ENCODE results near the gene LEF1. TPM values are rescaled to one million over a fixed set of nuclear protein-coding genes. Genes with fewer than 3 reads are reported as not detected.

The LEF1 gene
- total and polyA plus RNA-seq, 2 experiments from 2014 or later: 0.50 to 0.73 TPM

GRCh38 chr4:108018884-108019187 is 149.9 kb downstream of the LEF1 start (continued):
- no peak for TF ChIP-seq JUNB (IDR thresholded peaks at IDR 0.05; ENCODE audit: unreplicated experiment)

GRCh38 chr4:108018040-108018883 is 150.5 kb downstream of the LEF1 start:
- Histone ChIP-seq H4K20me1 (replicated peaks; ENCODE audit: insufficient read depth) (no peaks in the 10 kb centered on the region), H3F3A (replicated peaks; ENCODE audit: low read depth) (no peaks in the 10 kb centered on the region), H2AFZ (no peak overlapping the region), H3K27ac (ENCODE audit: low read depth) (no peak overlapping the region), H3K4me2 (no peak overlapping the region), H3K9me2 (ENCODE audit: insufficient read depth) (no peaks in the 10 kb centered on the region), H3K27me3 (ENCODE audit: insufficient read depth) (no peaks in the 10 kb centered on the region), H3K4me3 (no peak overlapping the region), H3K4me1 (ENCODE audit: insufficient read depth) (no peaks in the 10 kb centered on the region; the same call in 1 of the 2 replicates), H3K36me3 (ENCODE audit: insufficient read depth) (peaks cover 12% of the 10 kb centered on the region), H3K79me2 (replicated peaks; ENCODE audit: insufficient read depth) (no peaks in the 10 kb centered on the region)
- Mint-ChIP-seq H3K27ac (no peak overlapping the region), H3K27me3 (ENCODE audit: insufficient read depth, low read depth, poor library complexity) (peaks cover 8% of the 10 kb centered on the region), H3K4me3 (no peak overlapping the region), H3K4me1 (peaks cover 4% of the 10 kb centered on the region), H3K9me3 (no peaks in the 10 kb centered on the region), H3K36me3 (ENCODE audit: low read depth) (peaks cover 49% of the 10 kb centered on the region)
- ATAC-seq (peak; percentile 87), DNase-seq (ENCODE audit: low spot score) (peak; percentile 88)
- TF ChIP-seq CTCF (conservative IDR thresholded peaks at IDR 0.05; ENCODE audit: low read depth in 2 of 2) (peak; percentile 91 to 98), EZH2phosphoT487 (IDR thresholded peaks at IDR 0.05; ENCODE audit: unreplicated experiment) (no peak)

GRCh38 chr4:108013955-108014354 is 154.8 kb downstream of the LEF1 start:
- H4K20me1 ChIP-seq (replicated peaks; ENCODE audit: insufficient read depth): no peaks in the 10 kb centered on the region
- no peak overlapping the region for H3K4me2 ChIP-seq
- H3F3A ChIP-seq (replicated peaks; ENCODE audit: low read depth): no peaks in the 10 kb centered on the region
- no peak overlapping the region for H3K4me3 ChIP-seq
- Mint-ChIP-seq H3K27me3 (ENCODE audit: insufficient read depth, low read depth, poor library complexity) (peaks cover 7% of the 10 kb centered on the region), H3K36me3 (ENCODE audit: low read depth) (peaks cover 65% of the 10 kb centered on the region), H3K27ac (no peak overlapping the region), H3K4me3 (no peak overlapping the region), H3K9me3 (peaks cover 2% of the 10 kb centered on the region; the same call in 2 of the 3 replicates), H3K4me1 (no peaks in the 10 kb centered on the region)
- no peak overlapping the region for H3K27ac ChIP-seq (ENCODE audit: low read depth)
- no peak overlapping the region for H2AFZ ChIP-seq
- H3K9me2 ChIP-seq (ENCODE audit: insufficient read depth): no peaks in the 10 kb centered on the region
- DNase-seq (ENCODE audit: low spot score) (no peak), ATAC-seq (no peak)
- peaks cover 28% of the 10 kb centered on the region; the same call in 1 of the 2 replicates for H3K36me3 ChIP-seq (ENCODE audit: insufficient read depth)
- no peaks in the 10 kb centered on the region for H3K4me1 ChIP-seq (ENCODE audit: insufficient read depth)
- 0 out of 2 replicates have a peak, but pooled peaks cover 6% of the 10 kb centered on the region for H3K79me2 ChIP-seq (replicated peaks; ENCODE audit: insufficient read depth)
- H3K27me3 ChIP-seq (ENCODE audit: insufficient read depth): no peaks in the 10 kb centered on the region
- no peak for TF ChIP-seq STAT1 (IDR thresholded peaks at IDR 0.05; ENCODE audit: unreplicated experiment)
- no peak for TF ChIP-seq EZH2phosphoT487 (IDR thresholded peaks at IDR 0.05; ENCODE audit: unreplicated experiment)
- no peak for TF ChIP-seq ZNF114 (CRISPR knock-in tag; IDR thresholded peaks at IDR 0.05)
- no peak for TF ChIP-seq ZNF331 (CRISPR knock-in tag; IDR thresholded peaks at IDR 0.05; ENCODE audit: low read depth)
- TF ChIP-seq EZH2 (IDR thresholded peaks at IDR 0.05; ENCODE audit: low read depth, unreplicated experiment): no peak
- TF ChIP-seq CTCF (conservative IDR thresholded peaks at IDR 0.05; ENCODE audit: low read depth in 2 of 2): no peak
- no peak for TF ChIP-seq CREB1 (CRISPR knock-in tag; IDR thresholded peaks at IDR 0.05; ENCODE audit: low read depth)
- TF ChIP-seq ETS1 (IDR thresholded peaks at IDR 0.05): no peak
- no peak for TF ChIP-seq JUNB (IDR thresholded peaks at IDR 0.05; ENCODE audit: unreplicated experiment)
- no peak for TF ChIP-seq POLR2AphosphoS5 (IDR thresholded peaks at IDR 0.05; ENCODE audit: low read depth)

All from GM23338 (cell line).